ENCODE measurements around the gene PLA2G2C.
"Not testable (repeated sequence)": the region's sequence is repeated elsewhere in the genome, so short reads cannot be mapped to it uniquely, and the experiment has no call there.

DNA sequence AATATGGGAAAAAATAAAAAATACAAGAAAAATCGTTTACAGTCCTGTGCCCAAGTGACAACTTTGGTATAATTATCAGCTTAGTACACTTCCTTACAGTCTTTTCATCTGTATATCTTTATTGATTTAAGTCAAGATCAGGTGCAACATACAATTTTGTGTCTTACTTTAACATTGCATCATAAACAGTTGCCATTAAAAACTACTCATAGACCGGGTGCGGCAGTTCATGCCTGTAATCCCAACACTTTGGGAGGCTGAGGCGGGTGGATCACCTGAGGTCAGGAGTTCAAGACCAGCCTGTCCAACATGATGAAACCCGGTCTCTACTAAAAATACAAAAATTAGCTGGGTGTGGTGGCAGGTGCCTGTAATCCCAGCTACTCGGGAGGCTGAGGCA lies 32.7 kb upstream of the PLA2G2C start:
- not testable (repeated sequence) for TF ChIP-seq CTCF (IDR thresholded peaks at IDR 0.05; ENCODE audit: insufficient read depth, low read depth, low read length); EZH2 (IDR thresholded peaks at IDR 0.05; ENCODE audit: insufficient read depth, low read length)
